Measurements from ENCODE around the gene SCO1.

The SCO1 gene

GRCh38 chr17:10653987-10654386 lies 43.3 kb downstream of the SCO1 start:
- H3K79me2 ChIP-seq (ENCODE audit: insufficient read depth, low read length) = no peaks in the 10 kb centered on the region
- ATAC-seq (ENCODE audit: insufficient read depth, low read depth) = no peak
- H3K36me3 ChIP-seq (ENCODE audit: insufficient read depth, low read length) = no peaks in the 10 kb centered on the region
- DNase-seq = no peak
- H3K27ac ChIP-seq (ENCODE audit: low read length) = no peak overlapping the region
- no peak overlapping the region for H3K4me2 ChIP-seq (ENCODE audit: insufficient read depth, low read length)
- H3K9me3 ChIP-seq (ENCODE audit: insufficient read depth, low read length, severe bottlenecking) = no peaks in the 10 kb centered on the region
- H4K20me1 ChIP-seq (ENCODE audit: insufficient read depth, low read length) = no peaks in the 10 kb centered on the region
- TF ChIP-seq, protein P1, sequence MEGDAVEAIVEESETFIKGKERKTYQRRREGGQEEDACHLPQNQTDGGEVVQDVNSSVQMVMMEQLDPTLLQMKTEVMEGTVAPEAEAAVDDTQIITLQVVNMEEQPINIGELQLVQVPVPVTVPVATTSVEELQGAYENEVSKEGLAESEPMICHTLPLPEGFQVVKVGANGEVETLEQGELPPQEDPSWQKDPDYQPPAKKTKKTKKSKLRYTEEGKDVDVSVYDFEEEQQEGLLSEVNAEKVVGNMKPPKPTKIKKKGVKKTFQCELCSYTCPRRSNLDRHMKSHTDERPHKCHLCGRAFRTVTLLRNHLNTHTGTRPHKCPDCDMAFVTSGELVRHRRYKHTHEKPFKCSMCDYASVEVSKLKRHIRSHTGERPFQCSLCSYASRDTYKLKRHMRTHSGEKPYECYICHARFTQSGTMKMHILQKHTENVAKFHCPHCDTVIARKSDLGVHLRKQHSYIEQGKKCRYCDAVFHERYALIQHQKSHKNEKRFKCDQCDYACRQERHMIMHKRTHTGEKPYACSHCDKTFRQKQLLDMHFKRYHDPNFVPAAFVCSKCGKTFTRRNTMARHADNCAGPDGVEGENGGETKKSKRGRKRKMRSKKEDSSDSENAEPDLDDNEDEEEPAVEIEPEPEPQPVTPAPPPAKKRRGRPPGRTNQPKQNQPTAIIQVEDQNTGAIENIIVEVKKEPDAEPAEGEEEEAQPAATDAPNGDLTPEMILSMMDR (IDR thresholded peaks at IDR 0.05; ENCODE audit: borderline replicate concordance, extremely low read depth, low read length, poor library complexity, severe bottlenecking) = no peak
- no peak for TF ChIP-seq EZH2 (IDR thresholded peaks at IDR 0.05; ENCODE audit: borderline replicate concordance, low read depth, low read length, severe bottlenecking)
- H2AFZ ChIP-seq (ENCODE audit: low read depth, low read length) = no peak overlapping the region
- no peaks in the 10 kb centered on the region for H3K4me1 ChIP-seq (ENCODE audit: insufficient read depth, low read length)
- no peaks in the 10 kb centered on the region for H3K27me3 ChIP-seq (ENCODE audit: insufficient read depth, low read length, poor library complexity)
- H3K9ac ChIP-seq (ENCODE audit: low read depth, low read length) = no peak overlapping the region
- no peak overlapping the region for H3K4me3 ChIP-seq (ENCODE audit: low read depth in 1 of 2, low read length in 2 of 2)

- Histone ChIP-seq H3K4me1 (ENCODE audit: insufficient read depth, low read length) (no peaks in the 10 kb centered on the region), H3K9me3 (ENCODE audit: insufficient read depth, low read length, severe bottlenecking) (no peaks in the 10 kb centered on the region), H3K9ac (ENCODE audit: low read depth, low read length) (no peak overlapping the region), H3K4me2 (ENCODE audit: insufficient read depth, low read length) (no peak overlapping the region), H3K4me3 (ENCODE audit: low read depth in 1 of 2, low read length in 2 of 2) (no peak overlapping the region), H4K20me1 (ENCODE audit: insufficient read depth, low read length) (no peaks in the 10 kb centered on the region), H3K27ac (ENCODE audit: low read length) (no peak overlapping the region), H3K36me3 (ENCODE audit: insufficient read depth, low read length) (no peaks in the 10 kb centered on the region), H2AFZ (ENCODE audit: low read depth, low read length) (no peak overlapping the region), H3K79me2 (ENCODE audit: insufficient read depth, low read length) (no peaks in the 10 kb centered on the region), H3K27me3 (ENCODE audit: insufficient read depth, low read length, poor library complexity) (no peaks in the 10 kb centered on the region)
- ATAC-seq (ENCODE audit: insufficient read depth, low read depth) (no peak), DNase-seq (no peak)
- TF ChIP-seq EZH2 (IDR thresholded peaks at IDR 0.05; ENCODE audit: borderline replicate concordance, low read depth, low read length, severe bottlenecking) = no peak
- TF ChIP-seq, protein P1 (IDR thresholded peaks at IDR 0.05; ENCODE audit: borderline replicate concordance, extremely low read depth, low read length, poor library complexity, severe bottlenecking) = no peak
Measured at GRCh38 chr17:10652984-10653659, 44.2 kb downstream of the SCO1 start.

DNA sequence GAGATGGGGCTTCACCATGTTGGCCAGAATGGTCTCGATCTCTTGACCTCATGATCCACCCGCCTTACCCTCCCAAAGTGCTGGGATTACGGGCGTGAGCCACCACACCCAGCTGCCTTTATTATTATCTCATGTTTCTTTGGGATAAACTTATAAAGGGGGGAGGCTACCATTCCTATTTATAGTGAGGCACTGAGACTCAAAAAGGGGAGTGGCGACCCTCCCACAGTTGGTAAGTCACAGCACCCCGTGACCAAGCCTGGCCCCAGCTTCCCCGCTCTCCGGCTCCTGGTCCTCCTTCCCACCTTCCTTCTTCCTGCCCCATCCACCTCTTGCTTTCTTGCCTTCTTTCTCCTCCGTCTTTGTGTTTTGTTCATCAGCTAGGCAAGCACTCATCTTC lies 45.4 kb downstream of the SCO1 start:
- no peak overlapping the region for H3K27ac ChIP-seq (ENCODE audit: low read length)
- no peak for ATAC-seq (ENCODE audit: insufficient read depth, low read depth)
- no peak for DNase-seq
- no peak overlapping the region for H3K4me2 ChIP-seq (ENCODE audit: insufficient read depth, low read length)
- H4K20me1 ChIP-seq (ENCODE audit: insufficient read depth, low read length) = no peaks in the 10 kb centered on the region
- H3K4me1 ChIP-seq (ENCODE audit: insufficient read depth, low read length) = no peaks in the 10 kb centered on the region
- no peak overlapping the region for H3K9ac ChIP-seq (ENCODE audit: low read depth, low read length)
- H3K27me3 ChIP-seq (ENCODE audit: insufficient read depth, low read length, poor library complexity) = no peaks in the 10 kb centered on the region
- no peak overlapping the region for H2AFZ ChIP-seq (ENCODE audit: low read depth, low read length)
- H3K9me3 ChIP-seq (ENCODE audit: insufficient read depth, low read length, severe bottlenecking) = no peaks in the 10 kb centered on the region
- H3K79me2 ChIP-seq (ENCODE audit: insufficient read depth, low read length) = no peaks in the 10 kb centered on the region
- H3K36me3 ChIP-seq (ENCODE audit: insufficient read depth, low read length) = no peaks in the 10 kb centered on the region
- TF ChIP-seq EZH2 (IDR thresholded peaks at IDR 0.05; ENCODE audit: borderline replicate concordance, low read depth, low read length, severe bottlenecking) = no peak
- TF ChIP-seq, protein P1 (IDR thresholded peaks at IDR 0.05; ENCODE audit: borderline replicate concordance, extremely low read depth, low read length, poor library complexity, severe bottlenecking) = no peak
- H3K4me3 ChIP-seq (ENCODE audit: low read depth in 1 of 2, low read length in 2 of 2) = no peak overlapping the region

Data from DND-41 (cell line).